T-helper 1 cell (primary cell): ENCODE data around the gene CCDC69.
"Not testable (repeated sequence)": the region's sequence is repeated elsewhere in the genome, so short reads cannot be mapped to it uniquely, and the experiment has no call there.

Source experiments
- DNase-seq, 5 donors: peaks; one replicate each; pipeline ENCODE4 v3.0.0-alpha.2; 2012 to 2020

Gene CCDC69

DNA sequence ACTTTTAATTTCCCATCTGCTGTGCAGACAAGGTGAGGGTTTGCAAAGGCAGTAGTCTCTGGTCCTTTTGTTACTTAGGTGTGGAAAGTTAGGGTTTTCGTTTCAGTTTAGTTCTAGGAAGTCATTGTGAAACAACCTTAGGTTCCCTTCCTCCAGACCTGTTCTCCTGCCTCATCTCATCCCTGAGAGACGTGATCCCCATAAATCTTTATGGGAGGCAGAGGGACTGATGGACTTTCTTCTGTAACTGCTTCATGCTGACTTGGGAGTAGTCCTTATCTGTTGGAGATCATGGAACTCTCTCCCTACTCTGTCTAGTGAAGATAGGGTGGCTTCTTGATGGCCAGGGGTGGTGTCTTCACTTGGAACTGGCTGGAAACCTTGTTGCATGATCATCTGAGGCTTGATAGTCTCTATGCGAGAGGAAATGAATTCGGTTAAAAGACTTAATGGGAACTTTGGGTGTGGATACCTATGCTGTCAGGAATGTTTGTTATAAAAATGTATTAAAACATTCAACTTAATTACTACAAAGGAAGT lies 21.9 kb upstream of the CCDC69 start:
- DNase-seq, result no peak

DNA sequence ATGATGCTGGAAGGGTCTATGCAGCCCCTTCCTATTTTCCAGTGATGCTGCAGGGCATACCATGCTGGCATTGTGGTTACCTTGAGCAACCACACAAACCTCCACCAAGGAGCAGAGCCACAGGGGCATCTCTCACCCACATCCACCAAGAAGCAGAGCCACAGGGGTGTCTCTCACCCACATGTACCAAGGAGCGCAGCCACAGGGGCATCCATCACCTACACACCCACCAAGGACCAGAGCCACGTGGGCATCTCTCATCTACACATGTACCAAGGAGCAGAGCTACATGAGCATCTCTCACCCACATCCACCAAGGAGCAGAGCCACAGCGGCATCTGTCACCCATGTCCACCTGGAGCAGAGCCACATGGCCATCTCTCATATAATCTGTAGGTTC lies 20.3 kb upstream of the CCDC69 start:
- no peak for DNase-seq

DNA sequence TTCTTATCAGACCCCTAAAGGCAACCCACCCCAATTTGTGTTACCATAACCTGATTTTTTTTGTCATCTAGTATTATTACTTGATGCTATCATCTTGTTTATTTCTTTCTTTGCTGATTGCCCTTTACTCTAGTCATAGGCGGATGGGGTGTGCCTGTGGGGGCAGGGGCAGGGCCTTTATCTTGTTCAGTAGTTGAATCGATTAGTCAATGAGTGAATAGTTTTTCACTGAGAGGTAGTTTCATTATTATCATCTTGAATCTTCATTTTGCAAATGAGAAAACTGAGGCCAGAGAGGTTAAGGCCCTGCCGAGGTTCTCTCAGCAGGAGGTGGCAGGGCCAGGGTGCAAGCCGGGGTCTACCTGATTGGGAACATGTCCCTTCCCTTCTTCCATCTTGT lies 19.7 kb upstream of the CCDC69 start:
- DNase-seq, result peak in 1 of 5 donors; percentile 48

DNA sequence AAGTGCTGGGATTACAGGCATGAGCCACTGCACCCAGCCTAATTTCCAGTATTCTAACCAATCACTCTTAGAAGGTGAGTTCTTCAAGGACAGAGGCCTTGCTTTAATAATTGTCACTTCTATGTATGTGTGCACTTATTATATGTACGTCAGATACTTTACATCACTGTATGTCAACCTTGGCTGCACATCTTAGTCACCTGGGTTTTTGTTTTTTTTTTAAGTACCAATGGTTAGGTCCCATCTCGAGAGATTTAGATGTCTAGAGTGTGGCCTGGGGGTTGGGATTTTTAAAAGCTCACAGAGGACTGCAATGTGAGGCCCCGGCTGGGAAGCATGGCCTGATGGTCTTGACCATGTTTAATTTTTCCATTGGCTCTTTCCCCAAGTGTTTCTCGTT lies 19.2 kb upstream of the CCDC69 start:
- no peak for DNase-seq

DNA sequence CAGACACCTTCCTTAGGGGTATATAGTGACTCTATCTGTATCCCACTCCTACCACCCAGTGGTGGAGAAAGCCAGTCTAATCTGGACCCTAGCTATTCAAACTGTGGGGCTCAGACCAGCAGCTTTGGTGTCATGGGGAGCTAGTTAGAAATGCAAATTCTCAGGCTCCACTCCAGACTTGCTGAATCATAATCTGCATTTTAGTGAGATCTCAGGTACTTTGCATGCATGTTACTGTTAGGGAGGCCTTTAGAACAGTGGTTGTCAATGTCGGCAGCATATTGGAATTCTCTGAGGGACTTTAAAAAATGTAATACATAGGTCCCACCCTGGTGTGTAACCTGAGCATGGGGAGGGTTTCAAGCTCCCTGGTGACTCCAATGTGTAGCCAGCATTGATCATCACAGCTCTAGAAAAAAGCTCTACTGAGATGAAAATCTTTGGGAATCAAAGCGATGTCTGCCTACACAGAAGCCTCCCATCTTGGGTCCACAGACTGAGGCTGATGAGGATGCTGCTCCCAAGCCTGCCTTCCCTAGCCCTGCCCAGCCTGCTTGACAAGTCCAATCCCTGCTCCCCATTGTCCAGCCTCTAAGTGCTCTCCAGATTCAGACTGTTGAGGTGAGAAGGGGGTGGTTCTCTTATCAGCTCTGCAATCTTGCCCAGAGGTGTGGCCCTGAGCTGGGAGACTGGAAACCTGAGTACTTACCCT lies 17.2 kb upstream of the CCDC69 start:
- no peak for DNase-seq

DNA sequence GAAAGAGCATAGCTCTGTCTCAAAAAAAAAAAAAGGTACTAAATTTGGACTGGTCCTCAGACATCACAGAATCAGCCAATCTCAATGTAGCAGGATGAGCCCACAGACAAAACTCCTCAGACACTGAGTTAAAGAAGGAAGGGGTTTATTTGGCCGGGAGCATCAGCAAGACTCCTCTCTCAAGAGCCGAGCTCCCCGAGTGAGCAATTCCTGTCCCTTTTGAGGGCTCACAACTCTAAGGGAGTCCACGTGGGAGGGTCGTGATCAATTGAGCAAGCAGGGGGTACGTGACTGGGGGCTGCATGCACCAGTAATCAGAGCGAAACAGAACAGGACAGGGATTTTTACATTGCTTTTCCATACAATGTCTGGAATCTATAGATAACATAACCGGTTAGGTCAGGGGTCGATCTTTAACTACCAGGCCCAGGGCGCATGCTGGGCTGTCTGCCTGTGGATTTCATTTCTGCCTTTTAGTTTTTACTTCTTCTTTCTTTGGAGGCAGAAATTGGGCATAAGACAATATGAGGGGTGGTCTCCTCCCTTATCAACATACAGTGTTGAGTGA lies 16.5 kb upstream of the CCDC69 start:
- DNase-seq, result not testable (repeated sequence)

DNA sequence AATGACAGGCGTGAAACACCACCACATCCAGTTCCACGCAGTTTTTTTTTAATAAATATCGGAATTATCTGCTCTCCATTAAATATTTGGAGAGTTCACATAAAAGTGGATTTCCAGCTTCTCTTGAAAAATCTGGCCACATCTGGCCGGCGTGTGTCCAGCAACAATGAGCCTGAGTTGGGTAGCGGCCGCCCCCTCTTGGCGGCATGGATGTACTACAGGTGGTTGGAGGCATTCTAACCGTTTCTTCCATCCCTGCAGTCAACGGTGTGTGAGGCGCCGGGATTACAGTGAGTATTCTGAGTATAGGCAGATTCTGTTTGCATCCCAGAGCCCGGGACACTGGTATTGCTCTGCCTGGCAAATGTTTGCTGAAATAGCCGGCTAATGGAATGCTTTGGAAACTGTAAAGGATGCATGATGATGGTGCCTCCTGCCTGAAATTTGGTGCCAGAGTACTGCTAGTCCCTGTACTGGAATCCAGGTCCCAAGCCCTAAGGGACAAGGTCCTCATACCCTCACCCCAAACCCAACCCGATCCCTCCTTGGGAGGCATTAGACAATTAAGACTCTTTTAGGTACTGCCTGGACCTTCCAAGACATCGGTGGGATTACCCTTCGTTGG lies 15.5 kb upstream of the CCDC69 start:
- peak; percentile 18 to 60 (median 32) for DNase-seq

DNA sequence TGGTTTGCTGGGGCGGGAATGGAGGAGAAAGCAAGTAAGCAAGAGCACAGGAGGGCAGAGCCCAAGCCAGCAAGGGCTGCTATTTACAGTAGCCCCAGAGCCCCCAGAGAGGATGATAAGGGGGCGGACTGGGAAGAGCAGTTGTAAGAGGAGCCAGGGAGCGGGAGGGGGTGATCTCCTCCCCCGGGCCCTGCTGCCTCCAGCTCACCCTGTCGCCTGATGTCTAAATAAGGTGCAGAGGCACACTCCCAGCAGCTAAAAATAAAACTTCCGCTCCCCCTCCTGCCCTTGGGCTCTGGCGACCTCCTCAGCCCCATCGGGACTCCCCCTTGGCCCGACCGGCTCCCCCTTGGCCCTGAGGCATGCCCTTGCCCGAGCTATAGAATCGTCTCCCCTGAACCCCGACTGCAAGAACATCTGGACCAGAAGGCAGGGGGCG lies 14.4 kb upstream of the CCDC69 start:
- DNase-seq, result no peak

DNA sequence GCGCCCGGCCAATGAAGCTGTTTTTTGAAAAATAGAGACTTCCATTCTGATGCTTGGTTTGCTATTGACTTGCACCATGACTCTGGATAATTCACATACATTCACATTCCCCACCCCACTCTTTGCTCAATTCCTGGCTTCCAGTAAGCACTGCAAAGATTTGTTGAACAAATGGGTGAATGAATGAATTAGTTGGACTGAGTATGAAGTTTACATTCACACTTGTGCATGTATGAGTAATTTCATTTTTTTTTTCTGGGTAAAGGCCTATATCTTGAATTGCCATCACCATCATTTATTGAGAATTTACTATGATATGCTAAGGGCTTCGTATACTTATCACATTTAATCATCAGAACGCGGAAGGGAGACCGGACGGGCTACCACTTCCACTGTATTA lies 13.8 kb upstream of the CCDC69 start:
- DNase-seq, result no peak

DNA sequence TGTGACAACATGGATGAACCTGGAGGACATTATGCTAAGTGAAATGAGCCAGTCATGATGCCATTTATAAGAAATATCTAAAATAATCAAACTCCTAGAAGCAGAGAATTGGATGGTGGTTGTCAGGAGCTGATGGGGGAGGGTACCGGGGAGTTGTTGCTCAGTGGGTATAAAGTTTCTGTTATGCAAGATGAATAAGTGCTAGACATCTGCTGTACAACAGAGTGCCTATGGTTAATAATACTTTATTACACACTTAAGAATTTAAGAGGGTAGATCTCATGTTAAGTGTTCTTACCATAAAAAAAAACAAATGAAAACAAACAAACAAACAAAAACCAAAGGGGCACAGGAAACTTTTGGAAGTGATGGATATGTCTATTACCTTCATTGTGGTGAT lies 13.0 kb upstream of the CCDC69 start:
- no peak for DNase-seq

DNA sequence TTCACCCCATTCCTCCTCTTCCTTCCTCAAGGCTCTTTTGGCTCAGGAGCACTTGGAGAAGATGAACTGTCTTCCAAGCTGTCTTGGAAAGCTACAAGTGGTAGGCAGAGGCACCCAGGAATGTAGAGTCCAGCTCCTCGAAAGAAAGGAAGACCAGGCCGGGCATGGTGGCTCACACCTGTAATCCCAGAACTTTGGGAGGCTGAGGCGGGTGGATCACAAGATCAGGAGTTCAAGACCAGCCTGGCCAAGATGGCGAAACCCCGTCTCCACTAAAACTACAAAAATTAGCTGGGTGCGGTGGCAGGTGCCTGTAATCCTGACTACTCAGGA lies 11.3 kb upstream of the CCDC69 start:
- not testable (repeated sequence) for DNase-seq

DNA sequence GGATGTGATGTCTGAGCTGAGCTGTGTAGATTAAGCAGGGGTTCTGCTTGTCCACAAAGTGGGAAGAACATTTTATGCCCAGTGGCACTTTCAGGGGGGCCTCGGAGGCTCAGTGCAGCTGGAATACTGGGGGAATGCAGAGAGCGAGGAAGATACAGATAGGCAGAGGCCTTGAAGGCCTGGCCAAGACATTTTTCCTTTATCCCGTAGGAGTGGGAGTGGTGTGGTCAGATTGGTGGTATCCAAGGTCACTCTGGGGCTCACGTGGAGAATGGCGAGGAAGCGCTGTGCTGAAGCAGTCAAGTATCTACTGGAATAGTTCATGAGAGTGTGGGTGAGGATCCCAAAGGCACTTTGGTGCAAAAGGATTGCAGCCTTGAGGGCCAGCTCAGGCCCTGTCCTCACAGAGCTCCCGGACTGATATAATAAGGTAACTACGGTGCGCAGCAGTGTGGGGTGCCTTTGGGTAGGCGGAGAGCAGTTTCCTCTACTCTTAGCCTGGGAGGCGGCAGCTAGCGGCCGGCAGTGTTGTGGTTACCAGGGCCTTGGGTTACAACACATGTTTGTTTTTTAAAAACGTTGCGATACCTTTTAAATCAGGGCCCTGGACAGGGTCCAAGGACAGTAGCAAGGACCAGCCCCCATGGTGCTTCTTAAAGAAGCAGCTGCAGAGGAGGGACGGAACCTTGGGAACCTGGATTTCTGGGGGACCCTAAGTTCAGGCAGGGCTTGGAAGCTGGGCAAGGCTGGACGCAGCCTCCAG lies 10.8 kb upstream of the CCDC69 start:
- peak in 1 of 5 donors; percentile 36 for DNase-seq

DNA sequence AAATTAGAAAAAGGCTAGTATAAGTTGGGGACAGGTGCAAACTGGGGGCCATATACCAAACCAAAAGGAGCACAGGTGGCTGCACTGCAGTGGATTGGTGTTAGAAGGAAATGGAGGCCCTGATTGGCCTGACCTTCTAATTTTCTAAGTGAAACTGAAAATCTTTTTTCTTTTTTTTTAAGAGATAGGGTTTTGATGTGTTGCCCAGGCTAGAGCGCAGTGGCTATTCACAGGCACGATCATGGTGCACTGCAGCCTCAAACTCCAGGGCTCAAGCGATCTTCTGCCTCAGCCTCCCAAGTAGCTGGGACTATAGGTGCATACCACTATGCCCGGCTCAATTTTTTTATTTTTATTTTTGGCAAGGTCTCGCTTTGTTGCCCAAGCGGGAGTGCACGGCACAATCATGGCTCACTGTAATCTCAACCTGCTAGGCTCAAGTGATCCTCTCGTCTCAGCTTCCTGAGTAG lies 9.8 kb upstream of the CCDC69 start:
- DNase-seq, result no peak

DNA sequence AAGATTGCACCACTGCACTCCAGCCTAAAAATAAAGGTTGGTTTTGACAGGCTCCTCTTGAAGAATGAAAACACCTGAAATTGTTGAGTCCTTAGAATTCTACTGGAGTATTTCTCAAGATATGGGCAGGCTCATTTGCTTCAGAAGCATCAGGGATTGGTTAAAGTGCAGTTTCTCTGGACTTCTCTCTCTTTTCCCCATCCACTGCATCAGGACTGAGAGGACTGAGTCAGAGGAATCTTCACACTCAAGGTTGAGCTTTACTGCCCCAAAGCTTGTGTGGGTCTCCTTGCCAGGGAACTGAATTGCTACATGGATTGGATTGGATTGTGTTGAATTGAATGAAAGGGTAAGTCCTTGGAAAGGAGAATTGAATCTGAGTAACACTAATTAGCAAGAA lies 7.5 kb upstream of the CCDC69 start:
- no peak for DNase-seq

DNA sequence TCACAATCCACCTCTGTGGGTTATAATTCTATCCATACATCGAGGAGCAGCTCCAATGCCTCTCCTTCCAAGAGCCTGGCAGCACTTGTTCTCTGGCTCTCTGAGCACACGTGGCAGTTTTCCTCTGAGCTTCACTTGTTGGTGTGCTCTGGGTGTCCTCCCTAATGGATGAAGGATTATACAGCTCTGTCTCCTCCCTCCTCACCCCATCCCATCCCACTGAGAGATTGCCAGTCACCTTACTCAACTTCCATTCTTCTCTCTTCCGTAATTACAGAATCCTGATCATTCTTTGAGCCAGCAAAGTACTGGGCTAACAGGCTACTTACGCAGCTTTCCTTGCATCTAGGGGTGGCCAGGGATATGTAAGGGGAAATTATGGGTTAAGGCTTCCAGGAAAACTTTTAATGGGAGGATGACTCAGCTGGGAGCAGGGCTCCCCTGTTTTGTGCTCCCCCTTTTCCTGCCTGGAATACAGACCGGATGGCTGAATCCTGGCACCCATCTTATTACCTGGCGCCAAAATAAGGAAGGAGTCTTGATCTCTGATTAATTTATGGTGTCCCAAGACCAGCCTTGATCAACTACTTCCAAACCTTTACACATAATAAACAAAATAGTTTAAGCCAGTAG lies 6.3 kb upstream of the CCDC69 start:
- no peak for DNase-seq

DNA sequence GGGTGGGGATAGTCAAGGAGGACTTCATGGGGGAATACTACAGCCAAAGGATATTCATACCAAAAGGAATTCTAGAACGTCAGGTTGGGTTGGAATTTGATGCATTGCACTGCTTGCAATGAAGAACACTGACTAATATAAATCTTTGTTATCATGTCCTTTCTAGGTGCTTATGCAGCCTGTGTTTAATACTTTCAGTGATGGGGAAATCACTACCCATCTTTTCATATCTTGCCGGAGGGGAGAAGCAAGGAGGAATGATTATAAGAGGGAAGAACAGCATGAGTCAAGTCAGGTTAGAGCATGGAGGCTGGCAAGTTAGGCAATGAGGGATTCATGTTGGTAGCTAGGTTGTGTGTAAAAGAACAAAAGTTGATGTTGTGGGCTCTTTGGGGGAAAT lies 5.1 kb upstream of the CCDC69 start:
- DNase-seq, result no peak

DNA sequence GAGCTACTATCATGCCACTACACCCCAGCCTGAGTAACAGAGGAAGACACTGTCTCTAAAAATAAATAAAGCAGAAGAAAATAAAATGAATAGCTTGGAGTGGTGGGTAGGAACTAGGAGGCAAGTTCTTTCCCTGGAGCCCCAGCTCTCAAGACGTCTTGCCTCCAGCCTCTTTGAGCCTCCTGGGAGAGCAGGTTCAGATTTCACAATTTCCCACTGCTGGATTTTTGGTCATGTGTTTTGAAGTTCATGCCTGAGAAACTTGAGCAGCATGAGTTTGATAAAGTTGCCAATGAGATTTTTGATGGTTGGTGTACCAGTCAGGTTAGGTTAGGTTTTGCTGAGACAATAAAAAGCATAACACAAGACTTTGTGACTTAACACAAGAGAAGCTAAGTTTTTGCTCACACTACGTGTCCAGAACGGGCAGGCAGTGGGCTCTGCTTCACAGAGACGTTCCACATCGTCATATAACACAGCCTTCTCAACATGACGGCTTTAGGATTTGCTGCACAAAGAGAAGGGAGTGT lies 4.1 kb upstream of the CCDC69 start:
- DNase-seq, result no peak

DNA sequence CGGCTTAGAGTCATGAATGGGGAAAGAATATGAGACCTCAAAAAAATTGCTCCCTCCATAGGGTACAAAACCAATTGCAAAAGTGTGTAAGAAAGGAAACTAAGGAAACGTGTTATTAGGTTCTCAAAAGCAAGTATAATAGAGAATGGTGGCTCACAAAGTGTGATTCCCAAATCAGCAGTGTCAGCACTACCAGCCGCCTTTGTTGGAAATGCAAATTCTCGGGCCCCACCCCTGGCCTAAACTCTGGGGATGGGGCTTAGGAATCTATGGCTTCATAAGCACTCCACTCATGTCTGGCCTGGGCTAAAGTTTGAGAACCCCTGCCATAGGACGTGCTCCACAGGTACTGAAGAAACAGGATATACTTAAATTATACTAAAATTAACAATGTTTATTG lies 1.6 kb upstream of the CCDC69 start:
- no peak for DNase-seq

DNA sequence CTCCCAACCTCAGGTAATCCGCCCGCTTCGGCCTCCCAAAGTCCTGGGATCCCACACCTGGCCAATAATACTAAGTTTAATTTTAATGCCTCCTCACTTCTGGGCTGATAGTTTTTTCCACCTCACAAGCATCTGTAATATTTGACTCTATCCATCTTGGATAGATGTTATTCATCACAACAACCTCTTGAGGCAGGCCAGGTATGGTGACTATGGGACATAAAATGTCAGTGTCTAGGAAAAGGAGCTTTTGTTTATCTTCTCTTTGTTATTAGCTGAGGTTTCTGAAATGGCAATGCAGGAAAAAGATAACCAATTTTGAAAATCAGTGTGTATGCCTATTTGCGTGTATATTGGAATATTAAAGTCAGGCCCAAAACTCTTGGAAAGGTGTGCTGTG lies 1.2 kb upstream of the CCDC69 start:
- DNase-seq, result no peak

DNA sequence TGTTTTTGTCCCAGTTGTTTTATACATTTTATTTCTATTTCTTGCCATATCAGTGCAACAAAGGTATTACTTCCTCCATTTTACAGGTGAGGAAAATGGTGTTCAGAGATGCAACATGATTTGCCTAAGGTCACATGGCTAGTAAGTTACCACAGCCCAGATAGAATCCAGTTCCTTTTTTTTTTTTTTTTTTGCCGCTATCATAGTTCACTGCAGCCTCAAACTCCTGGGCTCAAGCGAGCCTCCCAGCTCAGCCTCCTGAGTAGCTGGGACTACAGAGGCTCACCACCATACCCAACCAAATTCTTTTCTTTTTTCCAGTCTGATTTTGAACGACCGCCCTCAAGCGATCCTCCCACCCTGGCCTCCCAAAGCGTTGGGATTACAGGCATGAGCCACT lies 480 bp upstream of the CCDC69 start:
- no peak for DNase-seq

DNA sequence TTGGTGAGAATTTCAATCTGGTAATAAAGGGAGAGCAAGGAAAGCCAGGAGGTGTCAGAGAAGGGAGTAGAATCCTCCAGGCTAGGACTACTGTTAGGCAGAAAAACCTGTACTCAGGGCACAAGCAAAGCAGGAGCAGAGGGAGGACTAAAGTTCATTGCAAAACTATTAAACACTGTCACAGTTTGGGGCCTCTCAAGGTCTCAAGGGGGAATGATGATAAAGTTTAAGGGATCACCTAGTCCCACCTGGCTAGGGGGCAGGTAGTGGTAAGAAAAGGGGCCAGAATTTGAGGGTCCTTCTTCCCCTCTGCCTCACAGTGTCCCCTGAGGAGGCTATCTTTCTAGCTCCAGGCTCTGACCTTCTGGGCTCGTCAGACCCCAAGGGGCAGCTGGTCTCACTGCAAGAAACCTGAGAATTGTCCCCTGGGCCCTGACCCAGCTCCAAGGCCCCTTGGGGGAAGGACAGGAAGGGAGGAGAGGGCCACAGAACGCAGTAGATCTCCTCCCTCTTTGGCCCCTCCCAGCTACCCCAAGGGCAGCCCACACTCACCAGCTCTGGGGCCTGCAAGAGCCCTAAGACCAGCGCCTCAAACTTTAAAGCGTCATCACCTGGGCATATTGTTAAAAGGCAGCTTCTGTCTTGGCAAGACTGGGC lies 974 bp downstream of the CCDC69 start:
- DNase-seq, result peak in 3 of 5 donors; percentile 28 to 70 (median 33)
